ENCODE data around the gene HIVEP1. TPM values are rescaled to one million over a fixed set of nuclear protein-coding genes. Genes with fewer than 3 reads are reported as not detected.

Gene HIVEP1
- total and polyA plus RNA-seq, 2 donors from 2014 or later, result 3.6 to 30.4 TPM

- no peak overlapping the region for H3K27ac ChIP-seq (ENCODE audit: low read depth in 2 of 2, low read length in 2 of 2)
- H3K4me3 ChIP-seq (ENCODE audit: low read length in 3 of 3), result no peak overlapping the region
- peaks cover 0 to 2% (median 0%) of the 10 kb centered on the region in 3 donors for H3K36me3 ChIP-seq (ENCODE audit: control insufficient read depth in 2 of 3, insufficient read depth in 3 of 3, low read length in 3 of 3)
- H3K27me3 ChIP-seq (ENCODE audit: control insufficient read depth, insufficient read depth, low read length), result no peaks in the 10 kb centered on the region
- DNase-seq (no peak), FAIRE-seq (no peak)
- H3K4me1 ChIP-seq (ENCODE audit: control insufficient read depth in 2 of 3, insufficient read depth in 2 of 3, low read depth in 1 of 3, low read length in 3 of 3), result peaks cover 0 to 5% (median 0%) of the 10 kb centered on the region in 3 donors
- H3K9me3 ChIP-seq (ENCODE audit: control insufficient read depth in 2 of 3, insufficient read depth in 1 of 3, low read length in 3 of 3), result no peaks in the 10 kb centered on the region
- intact Hi-C loops (cut with DNase I), result no loop called here
- TF ChIP-seq, protein P1, sequence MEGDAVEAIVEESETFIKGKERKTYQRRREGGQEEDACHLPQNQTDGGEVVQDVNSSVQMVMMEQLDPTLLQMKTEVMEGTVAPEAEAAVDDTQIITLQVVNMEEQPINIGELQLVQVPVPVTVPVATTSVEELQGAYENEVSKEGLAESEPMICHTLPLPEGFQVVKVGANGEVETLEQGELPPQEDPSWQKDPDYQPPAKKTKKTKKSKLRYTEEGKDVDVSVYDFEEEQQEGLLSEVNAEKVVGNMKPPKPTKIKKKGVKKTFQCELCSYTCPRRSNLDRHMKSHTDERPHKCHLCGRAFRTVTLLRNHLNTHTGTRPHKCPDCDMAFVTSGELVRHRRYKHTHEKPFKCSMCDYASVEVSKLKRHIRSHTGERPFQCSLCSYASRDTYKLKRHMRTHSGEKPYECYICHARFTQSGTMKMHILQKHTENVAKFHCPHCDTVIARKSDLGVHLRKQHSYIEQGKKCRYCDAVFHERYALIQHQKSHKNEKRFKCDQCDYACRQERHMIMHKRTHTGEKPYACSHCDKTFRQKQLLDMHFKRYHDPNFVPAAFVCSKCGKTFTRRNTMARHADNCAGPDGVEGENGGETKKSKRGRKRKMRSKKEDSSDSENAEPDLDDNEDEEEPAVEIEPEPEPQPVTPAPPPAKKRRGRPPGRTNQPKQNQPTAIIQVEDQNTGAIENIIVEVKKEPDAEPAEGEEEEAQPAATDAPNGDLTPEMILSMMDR (IDR thresholded peaks at IDR 0.05; ENCODE audit: borderline replicate concordance, extremely low read depth, insufficient read depth), result no peak
- no peak overlapping the region for H3K9ac ChIP-seq (ENCODE audit: low read length in 3 of 3)
These were observed 65.9 kb downstream of the HIVEP1 start for GRCh38 chr6:12078014-12078413.

- FAIRE-seq, result no peak
These were observed 69.7 kb downstream of the HIVEP1 start for GRCh38 chr6:12081771-12082170.

DNA sequence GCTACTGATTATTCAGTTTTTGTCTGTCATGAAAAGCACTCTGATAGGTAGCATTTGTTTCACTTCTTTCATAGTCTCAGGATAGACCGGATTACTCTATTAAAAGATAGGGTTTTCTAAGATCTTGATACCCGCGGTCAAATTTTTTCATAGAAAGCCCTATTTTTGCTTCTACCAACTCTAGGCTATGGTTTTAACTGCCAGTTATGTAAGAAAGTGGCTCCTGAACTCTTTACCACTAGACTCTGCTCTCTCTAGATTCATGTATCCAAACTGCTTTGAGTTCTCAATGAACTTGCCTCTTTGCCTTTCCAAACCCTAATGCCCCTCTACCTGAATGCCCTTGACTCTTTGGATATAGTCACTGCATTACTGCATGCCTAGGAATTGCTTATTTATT is 70.3 kb downstream of the HIVEP1 start:
- Histone ChIP-seq H3K27me3 (ENCODE audit: control insufficient read depth, insufficient read depth, low read length) (no peaks in the 10 kb centered on the region), H3K27ac (ENCODE audit: low read depth in 2 of 2, low read length in 2 of 2) (no peak overlapping the region), H3K4me1 (ENCODE audit: control insufficient read depth in 2 of 3, insufficient read depth in 2 of 3, low read depth in 1 of 3, low read length in 3 of 3) (no peaks in the 10 kb centered on the region), H3K4me3 (ENCODE audit: low read length in 3 of 3) (no peak overlapping the region), H3K9ac (ENCODE audit: low read length in 3 of 3) (no peak overlapping the region), H3K9me3 (ENCODE audit: control insufficient read depth in 2 of 3, insufficient read depth in 1 of 3, low read length in 3 of 3) (no peaks in the 10 kb centered on the region), H3K36me3 (ENCODE audit: control insufficient read depth in 2 of 3, insufficient read depth in 3 of 3, low read length in 3 of 3) (peaks cover 0 to 2% (median 0%) of the 10 kb centered on the region in 3 donors)
- TF ChIP-seq, protein P1 (IDR thresholded peaks at IDR 0.05; ENCODE audit: borderline replicate concordance, extremely low read depth, insufficient read depth), result no peak
- DNase-seq (no peak), FAIRE-seq (no peak)
- intact Hi-C loops (cut with DNase I), result no loop called here

More at GRCh38 chr6:12081771-12082170, 69.7 kb downstream of the HIVEP1 start:
- H3K4me1 ChIP-seq (ENCODE audit: control insufficient read depth in 2 of 3, insufficient read depth in 2 of 3, low read depth in 1 of 3, low read length in 3 of 3), result no peaks in the 10 kb centered on the region
- no peaks in the 10 kb centered on the region for H3K9me3 ChIP-seq (ENCODE audit: control insufficient read depth in 2 of 3, insufficient read depth in 1 of 3, low read length in 3 of 3)
- H3K27me3 ChIP-seq (ENCODE audit: control insufficient read depth, insufficient read depth, low read length), result no peaks in the 10 kb centered on the region
- DNase-seq, result no peak
- no peak overlapping the region for H3K9ac ChIP-seq (ENCODE audit: low read length in 3 of 3)
- H3K27ac ChIP-seq (ENCODE audit: low read depth in 2 of 2, low read length in 2 of 2), result no peak overlapping the region
- intact Hi-C loops (cut with DNase I), result no loop called here
- peaks cover 0 to 2% (median 0%) of the 10 kb centered on the region in 3 donors for H3K36me3 ChIP-seq (ENCODE audit: control insufficient read depth in 2 of 3, insufficient read depth in 3 of 3, low read length in 3 of 3)
- H3K4me3 ChIP-seq (ENCODE audit: low read length in 3 of 3), result no peak overlapping the region
- TF ChIP-seq, protein P1 (IDR thresholded peaks at IDR 0.05; ENCODE audit: borderline replicate concordance, extremely low read depth, insufficient read depth), result no peak

DNA sequence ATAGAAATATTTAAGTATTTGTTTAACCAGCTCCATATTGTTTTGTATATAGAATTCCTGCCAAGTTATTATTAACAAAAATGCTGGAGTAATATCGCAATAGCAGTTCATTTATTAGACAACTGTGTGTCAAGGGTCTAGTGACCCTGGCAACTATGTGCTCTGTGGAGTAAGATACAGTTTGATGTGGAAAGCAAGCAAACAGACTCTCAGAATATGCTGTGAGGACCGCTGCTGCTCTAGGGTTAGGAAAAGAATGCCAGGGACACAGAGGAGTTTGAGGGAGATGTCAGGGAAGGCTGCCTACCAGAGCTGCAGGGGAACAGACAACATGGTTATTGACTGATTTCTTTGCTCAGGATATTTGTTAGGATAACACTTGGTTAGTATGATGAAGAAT is 71.2 kb downstream of the HIVEP1 start:
- Histone ChIP-seq H3K27me3 (ENCODE audit: control insufficient read depth, insufficient read depth, low read length) (no peaks in the 10 kb centered on the region), H3K9me3 (ENCODE audit: control insufficient read depth in 2 of 3, insufficient read depth in 1 of 3, low read length in 3 of 3) (no peaks in the 10 kb centered on the region), H3K4me1 (ENCODE audit: control insufficient read depth in 2 of 3, insufficient read depth in 2 of 3, low read depth in 1 of 3, low read length in 3 of 3) (no peaks in the 10 kb centered on the region), H3K4me3 (ENCODE audit: low read length in 3 of 3) (no peak overlapping the region), H3K36me3 (ENCODE audit: control insufficient read depth in 2 of 3, insufficient read depth in 3 of 3, low read length in 3 of 3) (no peaks in the 10 kb centered on the region), H3K27ac (ENCODE audit: low read depth in 2 of 2, low read length in 2 of 2) (no peak overlapping the region), H3K9ac (ENCODE audit: low read length in 3 of 3) (no peak overlapping the region)
- intact Hi-C loops (cut with DNase I), result no loop called here
- DNase-seq (no peak), FAIRE-seq (no peak)
- TF ChIP-seq, protein P1 (IDR thresholded peaks at IDR 0.05; ENCODE audit: borderline replicate concordance, extremely low read depth, insufficient read depth), result no peak
